GM19452 (cell line): ENCODE measurements around the gene MCCD1.

Experiments
- ATAC-seq: cut with Tn5 transposase; IDR thresholded peaks from one replicate; pipeline ENCODE4 v1.9.1; 2021; ENCODE audit not compliant: unreplicated experiment

Gene MCCD1

DNA sequence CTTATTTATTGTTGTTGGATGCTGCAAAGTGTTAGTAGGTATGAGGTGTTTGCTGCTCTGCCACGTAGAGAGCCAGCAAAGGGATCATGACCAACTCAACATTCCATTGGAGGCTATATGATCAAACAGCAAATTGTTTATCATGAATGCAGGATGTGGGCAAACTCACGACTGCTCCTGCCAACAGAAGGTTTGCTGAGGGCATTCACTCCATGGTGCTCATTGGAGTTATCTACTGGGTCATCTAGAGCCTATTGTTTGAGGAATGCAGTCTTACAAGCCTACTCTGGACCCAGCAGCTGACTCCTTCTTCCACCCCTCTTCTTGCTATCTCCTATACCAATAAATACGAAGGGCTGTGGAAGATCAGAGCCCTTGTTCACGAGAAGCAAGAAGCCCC, 18.8 kb upstream of the MCCD1 start:
- ATAC-seq = no peak

DNA sequence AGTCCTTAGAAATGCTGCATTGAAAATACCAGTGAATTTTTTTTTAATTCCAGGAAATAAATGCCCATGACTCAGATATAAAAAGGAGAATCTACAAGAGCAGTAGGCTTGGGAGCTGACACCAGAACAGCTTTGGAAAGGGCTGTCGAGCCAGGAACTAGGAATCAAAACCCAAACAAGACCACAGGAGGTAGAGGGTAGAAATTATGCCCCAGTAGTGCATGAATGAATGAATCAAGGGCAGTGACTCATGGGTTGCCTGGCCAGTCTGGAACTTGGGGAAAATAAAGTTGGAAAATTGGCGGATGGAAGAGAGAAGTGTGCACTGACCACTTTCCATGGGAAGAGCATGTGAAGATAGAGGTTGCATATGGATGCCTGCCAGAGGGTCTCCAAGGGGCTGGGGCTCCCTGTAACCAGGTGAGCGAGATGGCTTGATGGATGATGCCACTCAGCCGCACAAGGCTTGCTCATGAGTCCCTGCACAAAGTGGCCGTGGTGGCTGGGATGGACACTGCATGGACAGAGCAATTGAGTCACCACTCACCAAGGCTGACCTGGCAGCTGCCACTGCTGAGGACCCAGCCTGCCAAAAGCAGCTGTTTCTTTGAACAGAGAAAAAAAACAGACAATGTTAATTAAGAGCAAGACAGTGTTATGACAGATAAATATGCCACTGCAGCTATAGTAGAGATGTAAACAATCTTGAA, 15.2 kb upstream of the MCCD1 start:
- ATAC-seq = no peak

DNA sequence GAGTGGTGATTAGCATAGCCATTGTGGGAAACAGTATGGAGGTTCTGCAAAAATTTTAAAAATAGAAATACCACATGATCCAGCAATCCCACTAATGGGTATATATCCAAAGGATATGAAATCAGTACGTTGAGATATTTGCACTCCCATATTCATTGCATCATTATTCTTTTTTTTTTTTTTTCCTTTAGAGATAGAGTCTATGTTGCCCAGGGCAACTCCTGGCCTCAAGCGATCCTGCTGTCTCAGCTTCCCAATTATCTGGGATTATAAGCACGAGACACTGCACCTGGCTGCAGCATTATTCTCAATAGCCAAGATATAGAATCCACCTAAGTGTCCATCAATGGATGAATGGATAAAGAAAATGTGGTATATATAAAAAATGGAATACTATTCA, 6.9 kb upstream of the MCCD1 start:
- no peak for ATAC-seq

GRCh38 chr6:31525553-31525931, 3.2 kb upstream of the MCCD1 start:
- ATAC-seq = no peak

- ATAC-seq = no peak
Measured at GRCh38 chr6:31525932-31526591, 2.7 kb upstream of the MCCD1 start.

- no peak for ATAC-seq
Measured at GRCh38 chr6:31528307-31528777, 420 bp upstream of the MCCD1 start.

- ATAC-seq = no peak
Measured at GRCh38 chr6:31529329-31530150, 778 bp downstream of the MCCD1 start.

- ATAC-seq = no peak
Measured at GRCh38 chr6:31530659-31531058, 1.9 kb downstream of the MCCD1 start.

DNA sequence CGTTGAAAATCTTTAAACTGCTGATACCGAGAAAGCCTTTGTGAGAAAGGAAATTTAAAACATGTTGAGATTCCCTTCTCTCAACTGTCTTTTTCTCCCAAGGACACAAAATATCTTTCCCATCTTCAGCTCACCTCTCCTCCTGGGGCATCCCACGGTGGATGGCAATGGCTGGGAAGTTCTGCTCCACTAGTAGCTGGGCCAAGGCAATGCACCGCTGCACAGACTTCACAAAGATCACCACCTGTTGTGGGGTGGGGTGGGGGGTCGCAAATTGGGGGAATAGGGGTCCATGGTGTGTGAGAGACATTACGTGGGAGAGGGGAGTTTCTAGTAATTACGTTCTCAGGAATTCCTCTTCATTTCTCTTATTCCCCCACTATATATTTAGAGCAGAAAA, 2.4 kb downstream of the MCCD1 start:
- no peak for ATAC-seq

- no peak for ATAC-seq
Measured at GRCh38 chr6:31531771-31532643, 3.2 kb downstream of the MCCD1 start.

- no peak for ATAC-seq
Measured at GRCh38 chr6:31532644-31533454, 4.1 kb downstream of the MCCD1 start.

GRCh38 chr6:31533455-31533841, 4.7 kb downstream of the MCCD1 start:
- ATAC-seq = no peak

DNA sequence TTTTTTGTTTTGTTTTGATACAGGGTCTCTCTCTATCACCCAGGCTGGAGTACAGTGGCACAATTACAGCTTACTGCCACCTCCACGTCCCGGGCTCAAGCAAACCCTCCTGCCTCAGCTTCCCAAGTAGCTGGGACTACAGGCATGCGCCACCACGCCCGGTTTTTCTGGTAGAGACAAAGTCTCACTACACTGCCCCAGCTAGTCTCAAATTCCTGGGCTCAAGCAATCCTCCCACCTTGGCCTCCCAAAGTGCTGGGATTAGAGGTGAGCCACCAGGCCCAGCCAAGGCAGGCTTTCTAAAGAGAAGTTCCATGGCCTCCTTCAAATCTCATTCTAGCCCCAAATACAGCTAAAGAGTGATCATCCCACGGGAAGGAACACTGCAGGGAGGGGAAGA, 5.2 kb downstream of the MCCD1 start:
- ATAC-seq = no peak

DNA sequence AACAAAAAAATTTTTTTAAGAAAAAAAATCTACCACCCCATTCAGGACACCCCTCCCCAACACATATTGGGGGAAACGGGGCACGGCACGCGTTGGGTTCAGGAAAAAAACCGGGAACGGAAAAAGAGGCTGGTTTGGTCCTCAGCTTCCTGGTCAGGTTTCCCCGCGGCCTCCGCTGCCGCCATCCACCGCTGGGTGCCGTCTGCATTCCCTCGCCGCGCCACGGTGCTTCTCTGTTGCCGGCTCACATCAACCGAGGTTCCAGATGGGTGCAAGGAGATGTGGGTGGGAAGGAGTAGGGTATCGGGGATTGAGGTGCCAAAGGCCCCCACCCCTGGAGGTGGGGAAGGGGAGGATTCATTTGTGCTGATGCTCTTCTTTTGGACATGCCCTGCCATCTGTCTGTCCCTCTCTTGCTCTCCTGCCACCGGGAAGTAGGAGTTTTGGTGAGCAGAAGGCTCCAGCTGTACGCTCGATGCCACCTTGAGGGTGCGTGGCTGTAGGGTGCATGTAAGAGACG, 5.8 kb downstream of the MCCD1 start:
- no peak for ATAC-seq

DNA sequence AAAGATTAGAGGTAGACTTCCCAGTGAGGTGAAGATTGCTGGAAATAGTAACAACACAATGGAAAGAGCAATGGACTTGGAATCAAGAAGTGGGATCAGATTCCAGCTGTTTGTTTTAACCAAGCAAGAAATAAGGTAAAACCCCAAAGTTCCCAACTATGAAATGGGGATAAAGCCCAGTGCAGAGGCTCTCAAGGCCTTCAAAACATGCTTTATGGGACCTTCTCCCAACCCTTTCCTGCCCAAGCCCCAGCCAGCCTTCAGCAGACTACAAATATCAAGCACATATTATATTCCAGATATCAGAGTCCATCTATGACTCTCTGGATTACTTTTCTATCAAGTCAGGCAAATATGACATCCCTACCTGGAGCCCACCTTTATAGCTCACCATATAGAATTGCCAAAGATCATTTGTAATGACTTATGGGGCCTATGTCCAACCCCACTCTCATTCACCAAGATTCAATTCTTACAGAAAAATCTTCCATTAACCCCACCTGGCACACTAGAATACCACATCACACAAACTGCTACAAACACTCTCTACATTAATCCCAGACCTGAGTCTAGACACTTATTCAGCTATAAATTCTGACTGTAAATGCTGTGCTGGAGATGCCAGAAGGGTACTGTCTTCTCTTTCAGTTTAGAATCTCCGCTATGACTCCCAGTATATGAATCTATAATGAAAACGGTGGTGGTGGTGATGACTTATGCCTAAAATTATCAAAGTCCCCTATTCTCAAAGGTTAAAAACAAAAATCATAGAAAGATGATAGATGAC, 7.0 kb downstream of the MCCD1 start:
- no peak for ATAC-seq

DNA sequence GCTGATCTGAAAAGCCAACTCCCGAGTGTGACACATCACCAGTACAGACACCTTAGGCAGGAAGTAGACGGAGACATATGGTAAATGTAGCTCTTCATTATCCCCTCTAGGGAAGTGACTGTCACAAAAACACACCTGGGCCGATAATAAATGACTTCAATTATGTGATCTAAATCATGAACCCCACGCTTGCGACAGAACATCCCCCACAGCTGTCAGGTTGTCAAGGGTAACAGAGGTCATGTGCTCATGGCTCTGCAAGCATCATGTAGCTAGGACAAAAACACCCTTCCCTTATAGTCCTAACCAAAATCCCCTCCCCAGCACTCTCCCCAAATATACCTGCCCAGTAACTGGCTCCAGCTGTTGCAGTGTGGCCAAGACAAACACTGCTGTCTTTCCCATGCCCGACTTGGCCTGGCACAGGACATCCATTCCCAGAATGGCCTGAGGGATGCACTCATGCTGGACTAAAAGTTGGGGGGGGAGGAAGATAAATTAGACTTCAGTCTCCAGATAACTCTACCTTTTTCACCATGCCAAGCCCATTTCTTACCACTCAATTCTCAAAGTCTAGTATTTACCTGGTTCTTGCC, 10.1 kb downstream of the MCCD1 start:
- no peak for ATAC-seq

- ATAC-seq = no peak
Measured at GRCh38 chr6:31540640-31541039, 11.9 kb downstream of the MCCD1 start.

GRCh38 chr6:31541059-31541657, 12.4 kb downstream of the MCCD1 start:
- no peak for ATAC-seq
